Neural cell (in vitro differentiated cells): ENCODE data around the gene FERMT3.

Source experiments
- EP300 ChIP-seq: fragments of 450-650 bp; conservative IDR thresholded peaks from 2 replicates; pipeline ENCODE4 v1.6.1; 2014; ENCODE audit warnings: antibody characterized with exemption, mild to moderate bottlenecking, moderate library complexity; ENCODE audit not compliant: poor library complexity, severe bottlenecking
- EZH2 ChIP-seq: fragments of 200-600, 300-800 bp; shearing (Covaris generic), sonication (generic); IDR thresholded peaks from 2 replicates; pipeline ENCODE4 v1.6.1; 2014; ENCODE audit warnings: antibody characterized with exemption, low read length, borderline replicate concordance, mild to moderate bottlenecking; ENCODE audit not compliant: insufficient read depth, poor library complexity, severe bottlenecking
- REST ChIP-seq: IDR thresholded peaks from 2 replicates; pipeline ENCODE4 v1.6.1; 2012; ENCODE audit warnings: borderline replicate concordance
- SMC3 ChIP-seq: fragments of 450-650 bp; conservative IDR thresholded peaks from 2 replicates; pipeline ENCODE4 v1.6.1; 2014; ENCODE audit warnings: antibody characterized with exemption, mild to moderate bottlenecking, moderate library complexity; ENCODE audit not compliant: poor library complexity
- TF ChIP-seq, protein P1 (sequence below): fragments of 450-650 bp; IDR thresholded peaks from 2 replicates; pipeline ENCODE4 v1.5.1; 2014; ENCODE audit warnings: antibody characterized with exemption, mild to moderate bottlenecking, moderate library complexity; ENCODE audit not compliant: poor library complexity, severe bottlenecking

DNA sequence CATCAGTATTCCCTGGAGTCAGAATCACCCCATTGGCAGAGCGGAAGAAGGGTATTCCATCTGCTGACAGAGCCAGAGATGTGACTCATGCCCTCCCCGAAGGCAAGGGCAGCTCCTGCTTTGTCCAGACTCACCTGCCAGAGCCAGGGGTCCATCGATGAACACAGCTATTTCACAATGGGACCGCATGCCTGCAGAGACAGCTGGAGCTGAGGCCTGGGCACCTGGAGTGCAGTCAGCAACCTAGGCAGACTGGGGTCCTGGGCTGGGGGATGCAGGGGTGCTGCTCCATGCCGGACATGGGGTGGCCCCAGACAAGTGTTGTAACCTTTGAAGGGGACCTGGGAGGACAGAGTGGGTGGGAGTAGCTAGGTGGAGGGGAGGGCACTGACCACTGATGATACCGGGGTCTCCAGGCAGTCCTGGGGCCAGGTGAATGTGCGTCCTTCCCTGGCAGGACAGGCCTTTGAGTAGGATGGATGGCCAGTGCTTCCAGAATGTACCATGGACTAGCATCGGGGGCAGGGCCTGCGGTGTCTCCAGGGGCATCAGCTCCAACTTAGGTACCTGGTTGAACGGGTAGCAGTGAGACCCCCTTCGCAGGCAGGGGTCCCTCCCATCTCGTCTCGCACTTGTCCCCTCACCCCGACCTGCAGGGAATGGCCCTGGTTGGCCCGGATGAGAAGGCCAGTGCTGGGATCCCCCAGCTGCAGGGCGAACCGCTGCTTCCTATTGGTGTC is 17.8 kb downstream of the FERMT3 start:
- TF ChIP-seq EZH2, result no peak
- TF ChIP-seq SMC3, result no peak
- no peak for TF ChIP-seq REST
- TF ChIP-seq EP300, result no peak
- TF ChIP-seq, protein P1, sequence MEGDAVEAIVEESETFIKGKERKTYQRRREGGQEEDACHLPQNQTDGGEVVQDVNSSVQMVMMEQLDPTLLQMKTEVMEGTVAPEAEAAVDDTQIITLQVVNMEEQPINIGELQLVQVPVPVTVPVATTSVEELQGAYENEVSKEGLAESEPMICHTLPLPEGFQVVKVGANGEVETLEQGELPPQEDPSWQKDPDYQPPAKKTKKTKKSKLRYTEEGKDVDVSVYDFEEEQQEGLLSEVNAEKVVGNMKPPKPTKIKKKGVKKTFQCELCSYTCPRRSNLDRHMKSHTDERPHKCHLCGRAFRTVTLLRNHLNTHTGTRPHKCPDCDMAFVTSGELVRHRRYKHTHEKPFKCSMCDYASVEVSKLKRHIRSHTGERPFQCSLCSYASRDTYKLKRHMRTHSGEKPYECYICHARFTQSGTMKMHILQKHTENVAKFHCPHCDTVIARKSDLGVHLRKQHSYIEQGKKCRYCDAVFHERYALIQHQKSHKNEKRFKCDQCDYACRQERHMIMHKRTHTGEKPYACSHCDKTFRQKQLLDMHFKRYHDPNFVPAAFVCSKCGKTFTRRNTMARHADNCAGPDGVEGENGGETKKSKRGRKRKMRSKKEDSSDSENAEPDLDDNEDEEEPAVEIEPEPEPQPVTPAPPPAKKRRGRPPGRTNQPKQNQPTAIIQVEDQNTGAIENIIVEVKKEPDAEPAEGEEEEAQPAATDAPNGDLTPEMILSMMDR, result no peak
